PC-9 (cell line): ENCODE results near the gene MRPS24. TPM values are rescaled to one million over a fixed set of nuclear protein-coding genes. Genes with fewer than 3 reads are reported as not detected.

ENCODE experiments used
- BruUV-seq: library from RNA; stranded (reverse); fragments of 400-500 nt; replicated peaks from 2 replicates; lab custom pipeline; 2021; lab: Mats Ljungman, UMichigan
- CTCF ChIA-PET: fragments of 300-600 bp; sonication (Branson Sonifier 250); formaldehyde crosslinking; loops from one replicate; lab custom pipeline; 2022; ENCODE audit warnings: antibody characterized with exemption; lab: Charles Lee
- POLR2A ChIA-PET: fragments of 300-600 bp; sonication (Branson Sonifier 250); formaldehyde crosslinking; loops from one replicate; lab custom pipeline; 2022; ENCODE audit warnings: antibody characterized with exemption; ENCODE audit not compliant: unreplicated experiment; lab: Charles Lee
- DNase-seq, 2 experiments: peaks; one replicate each; pipeline versions ENCODE4 v3.0.0 to v3.0.0-alpha.2; 2015 to 2022; ENCODE audit warnings: mixed read lengths in 1 of 2
- H2AFZ ChIP-seq: fragments of 200-600 bp; sonication (generic); 2 replicates; pipeline ENCODE4 v1.8.1; 2017; ENCODE audit warnings: antibody characterized with exemption
- H3F3A ChIP-seq: fragments of 200-600 bp; sonication (generic); 2 replicates; pipeline ENCODE4 v1.8.1; 2017; ENCODE audit warnings: antibody characterized with exemption, mild to moderate bottlenecking, low read depth; ENCODE audit not compliant: insufficient read depth
- H3K27ac ChIP-seq: fragments of 200-600 bp; sonication (generic); 2 replicates; pipeline ENCODE4 v1.6.1; 2016; ENCODE audit warnings: mixed run types
- H3K27me3 ChIP-seq: fragments of 200-600 bp; sonication (generic); 2 replicates; pipeline ENCODE4 v1.6.1; 2016; ENCODE audit warnings: low read depth, mixed run types; ENCODE audit not compliant: insufficient read depth
- H3K36me3 ChIP-seq: fragments of 200-600 bp; sonication (generic); 2 replicates; pipeline ENCODE4 v1.6.1; 2016; ENCODE audit warnings: low read depth, mixed run types
- H3K4me1 ChIP-seq: fragments of 200-600 bp; sonication (generic); replicated peaks from 2 replicates; pipeline ENCODE4 v1.6.1; 2016; ENCODE audit warnings: mixed run types; ENCODE audit not compliant: insufficient read depth
- H3K4me2 ChIP-seq: fragments of 200-600 bp; sonication (generic); 2 replicates; pipeline ENCODE4 v1.6.1; 2017; ENCODE audit warnings: mixed run types
- H3K4me3 ChIP-seq: fragments of 200-600 bp; sonication (generic); 2 replicates; pipeline ENCODE4 v1.6.1; 2016; ENCODE audit warnings: mixed run types
- H3K79me2 ChIP-seq: fragments of 200-600 bp; sonication (generic); 2 replicates; pipeline ENCODE4 v1.6.1; 2017; ENCODE audit warnings: low read depth, mixed run types
- H3K9me2 ChIP-seq: fragments of 200-600 bp; sonication (generic); 2 replicates; pipeline ENCODE4 v1.8.1; 2017; ENCODE audit warnings: mild to moderate bottlenecking; ENCODE audit not compliant: insufficient read depth
- H3K9me3 ChIP-seq: fragments of 200-600 bp; sonication (generic); 2 replicates; pipeline ENCODE4 v1.8.1; 2016; ENCODE audit warnings: low read depth; ENCODE audit not compliant: insufficient read depth
- H4K20me1 ChIP-seq: fragments of 200-600 bp; sonication (generic); 2 replicates; pipeline ENCODE4 v1.8.1; 2017; ENCODE audit not compliant: insufficient read depth
- CTCF ChIP-seq: fragments of 200-600 bp; sonication (generic); conservative IDR thresholded peaks from 2 replicates; pipeline ENCODE4 v1.6.1; 2017; ENCODE audit warnings: mixed run types, antibody characterized with exemption, mild to moderate bottlenecking, moderate library complexity
- EZH2 ChIP-seq: fragments of 200-600 bp; sonication (generic); IDR thresholded peaks from 2 replicates; pipeline ENCODE4 v1.8.0; 2017; ENCODE audit warnings: antibody characterized with exemption, low read depth
- intact Hi-C: fragments of 100-400 bp; cut with micrococcal nuclease; formaldehyde crosslinking; loops from one replicate; pipeline ENCODE4 v1.10.0; 2022; ENCODE audit not compliant: unreplicated experiment
- total RNA-seq: library from RNA; stranded (reverse); gene quantifications from 2 replicates; pipeline ENCODE4 v1.2.3, GENCODE V29; 2021

The MRPS24 gene
- total RNA-seq, 1 experiment from 2014 or later, result 239 TPM

DNA sequence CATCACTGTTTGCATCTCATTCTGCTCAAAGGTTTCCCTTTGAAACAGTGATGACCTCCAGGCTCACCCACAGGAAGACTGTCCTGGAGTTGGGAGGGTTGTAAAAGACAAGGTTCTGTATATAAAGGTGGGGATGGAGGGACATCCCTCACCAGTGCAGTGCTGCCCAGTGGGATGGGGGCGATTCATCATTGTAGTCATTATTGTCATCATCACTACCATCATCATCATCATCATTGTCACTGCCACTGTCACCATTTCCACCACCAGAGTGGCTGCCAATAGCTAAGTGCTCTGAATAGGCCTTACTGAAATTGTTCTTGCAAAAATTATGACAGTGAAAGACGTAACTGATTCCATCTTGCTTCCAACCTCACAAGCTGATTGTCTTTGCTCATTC, 24.7 kb downstream of the MRPS24 start:
- Histone ChIP-seq H3K27ac (no peak overlapping the region), H3F3A (no peaks in the 10 kb centered on the region), H3K36me3 (no peaks in the 10 kb centered on the region), H3K4me1 (no peaks in the 10 kb centered on the region), H3K79me2 (no peaks in the 10 kb centered on the region), H3K27me3 (no peaks in the 10 kb centered on the region), H3K4me2 (no peak overlapping the region), H2AFZ (no peak overlapping the region), H3K9me3 (no peaks in the 10 kb centered on the region), H3K4me3 (no peak overlapping the region), H3K9me2 (no peaks in the 10 kb centered on the region), H4K20me1 (no peaks in the 10 kb centered on the region)
- no peak for DNase-seq
- CTCF ChIA-PET, result interaction anchor here (0.6 to 1.3 kb wide), 2 partner anchors 91 to 262 kb away, joined by 3 to 8 read pairs; partner anchors contain the start of gene STK17A
- intact Hi-C loops, result no loop called here
- no TSS peak for BruUV-seq
- TF ChIP-seq EZH2 (no peak), CTCF (no peak)
- POLR2A ChIA-PET, result no interaction called here

DNA sequence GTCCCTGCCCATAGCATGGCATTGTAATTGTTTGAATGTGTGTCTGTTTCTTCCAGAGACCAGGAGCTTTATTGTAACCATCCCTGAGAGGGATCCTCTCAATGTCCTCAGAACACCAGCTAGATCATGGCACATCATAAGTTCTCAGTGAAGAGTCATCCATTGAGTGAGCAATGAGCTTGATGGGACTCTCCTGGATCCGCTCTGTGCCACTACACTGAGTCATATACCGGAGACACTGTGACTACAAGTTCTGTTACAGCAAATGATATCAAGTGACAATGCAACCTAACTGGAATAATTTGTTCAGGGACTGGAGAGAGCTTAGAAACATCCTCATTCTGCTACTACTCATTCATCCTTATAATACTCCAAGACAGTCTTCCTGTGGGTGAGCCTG, 25.1 kb downstream of the MRPS24 start:
- no peak overlapping the region for H3K4me2 ChIP-seq
- H3K36me3 ChIP-seq, result no peaks in the 10 kb centered on the region
- no peaks in the 10 kb centered on the region for H3F3A ChIP-seq
- no peaks in the 10 kb centered on the region for H3K9me3 ChIP-seq
- no peak for DNase-seq
- POLR2A ChIA-PET, result no interaction called here
- no TSS peak for BruUV-seq
- H2AFZ ChIP-seq, result no peak overlapping the region
- H3K4me1 ChIP-seq, result no peaks in the 10 kb centered on the region
- no peaks in the 10 kb centered on the region for H4K20me1 ChIP-seq
- no peak for TF ChIP-seq CTCF
- TF ChIP-seq EZH2, result no peak
- H3K27ac ChIP-seq, result no peak overlapping the region
- H3K4me3 ChIP-seq, result no peak overlapping the region
- CTCF ChIA-PET, result interaction anchor here (0.6 to 1.3 kb wide), 2 partner anchors 91 to 262 kb away, joined by 3 to 8 read pairs; partner anchors contain the start of gene STK17A
- intact Hi-C loops, result no loop called here
- no peaks in the 10 kb centered on the region for H3K79me2 ChIP-seq
- H3K27me3 ChIP-seq, result no peaks in the 10 kb centered on the region
- H3K9me2 ChIP-seq, result no peaks in the 10 kb centered on the region

DNA sequence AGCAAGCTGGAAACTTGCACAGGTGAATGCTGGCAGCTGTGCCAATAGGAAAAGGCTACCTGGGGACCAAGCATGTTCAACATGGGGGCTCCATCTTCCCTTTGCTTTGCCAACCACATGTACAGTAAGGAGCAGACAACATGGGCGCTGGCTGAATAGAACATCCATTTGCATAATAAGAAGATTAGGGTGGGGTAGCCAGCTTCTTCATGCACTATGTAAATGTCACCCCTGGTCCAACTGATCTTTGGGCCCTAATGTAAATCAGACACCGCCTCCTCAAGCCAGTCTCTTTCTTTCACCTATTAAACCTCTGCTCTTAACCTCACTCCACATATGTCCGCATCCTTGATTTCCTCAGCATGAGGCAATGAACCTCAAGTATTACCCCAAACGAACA, 26.0 kb downstream of the MRPS24 start:
- Histone ChIP-seq H3K4me1 (no peaks in the 10 kb centered on the region), H3F3A (no peaks in the 10 kb centered on the region), H3K27me3 (no peaks in the 10 kb centered on the region), H4K20me1 (no peaks in the 10 kb centered on the region), H3K4me2 (no peak overlapping the region), H3K9me2 (no peaks in the 10 kb centered on the region), H3K79me2 (no peaks in the 10 kb centered on the region), H2AFZ (no peak overlapping the region), H3K36me3 (no peaks in the 10 kb centered on the region), H3K27ac (no peak overlapping the region), H3K9me3 (no peaks in the 10 kb centered on the region), H3K4me3 (no peak overlapping the region)
- intact Hi-C loops, result no loop called here
- ChIA-PET CTCF (interaction anchor here (0.8 kb wide), 1 partner anchor 956 kb away, joined by 3 read pairs; no protein-coding TSS in a partner anchor), POLR2A (interaction anchor here (0.6 kb wide), 1 partner anchor 1865 kb away, joined by 3 read pairs; no protein-coding TSS in a partner anchor)
- DNase-seq, result no peak
- no TSS peak for BruUV-seq
- no peak for TF ChIP-seq CTCF
- TF ChIP-seq EZH2, result no peak
